MCF 10A (cell line): ENCODE results near the gene PXDC1. TPM values are rescaled to one million over a fixed set of nuclear protein-coding genes. Genes with fewer than 3 reads are reported as not detected.

ENCODE experiments used
- BruUV-seq: library from RNA; stranded (reverse); fragments of 400-500 nt; replicated peaks from 2 replicates; lab custom pipeline; 2021; lab: Mats Ljungman, UMichigan
- CTCF ChIA-PET: fragments of 300-600 bp; sonication (Branson Sonifier 250); formaldehyde crosslinking; extraction: SDS; loops from one replicate; lab custom pipeline; 2021; ENCODE audit warnings: antibody characterized with exemption, inconsistent platforms; lab: Yijun Ruan, JAX
- POLR2A ChIA-PET: fragments of 300-600, 350-650 bp; sonication (Branson Sonifier 250); formaldehyde crosslinking; extraction: SDS; loops from one replicate; lab custom pipeline; 2020; ENCODE audit warnings: antibody characterized with exemption, inconsistent platforms; lab: Yijun Ruan, JAX
- DNase-seq: peaks from one replicate; pipeline ENCODE4 v3.0.0-alpha.2; 2018; ENCODE audit not compliant: unreplicated experiment
- H3K27ac Mint-ChIP-seq: one replicate; pipeline ENCODE4 v1.8.0; 2022; ENCODE audit warnings: mild to moderate bottlenecking, low read depth, mixed read lengths; ENCODE audit not compliant: unreplicated experiment
- H3K27me3 Mint-ChIP-seq: one replicate; pipeline ENCODE4 v1.8.0; 2022; ENCODE audit warnings: mixed read lengths; ENCODE audit not compliant: insufficient read depth, unreplicated experiment
- H3K36me3 Mint-ChIP-seq: one replicate; pipeline ENCODE4 v1.8.0; 2022; ENCODE audit warnings: mild to moderate bottlenecking, moderate library complexity, mixed read lengths; ENCODE audit not compliant: insufficient read depth, unreplicated experiment
- H3K4me1 Mint-ChIP-seq: one replicate; pipeline ENCODE4 v1.8.0; 2022; ENCODE audit warnings: mixed read lengths; ENCODE audit not compliant: insufficient read depth, unreplicated experiment
- H3K4me3 Mint-ChIP-seq: one replicate; pipeline ENCODE4 v1.8.0; 2022; ENCODE audit warnings: mild to moderate bottlenecking, moderate library complexity, mixed read lengths; ENCODE audit not compliant: unreplicated experiment
- H3K9me3 Mint-ChIP-seq: one replicate; pipeline ENCODE4 v1.8.0; 2022; ENCODE audit warnings: mixed read lengths; ENCODE audit not compliant: unreplicated experiment
- intact Hi-C: fragments of 100-400 bp; cut with micrococcal nuclease; formaldehyde crosslinking; loops from 2 replicates; pipeline ENCODE4 v1.14.1; 2022
- total RNA-seq: library from RNA; stranded (reverse); gene quantifications from 2 replicates; pipeline ENCODE4 v1.2.3, GENCODE V29; 2022
- TF ChIP-seq, protein P1 (sequence below): fragments of 200-600 bp; IDR thresholded peaks from one replicate; pipeline ENCODE4 v1.8.0; 2022; ENCODE audit warnings: antibody characterized with exemption, mild to moderate bottlenecking; ENCODE audit not compliant: unreplicated experiment

The PXDC1 gene
- total RNA-seq, 1 experiment from 2014 or later, result 48.1 TPM

GRCh38 chr6:3695065-3695817 lies 56.3 kb downstream of the PXDC1 start:
- Mint-ChIP-seq H3K4me3 (no peak overlapping the region), H3K27me3 (no peaks in the 10 kb centered on the region), H3K9me3 (no peaks in the 10 kb centered on the region), H3K4me1 (peaks cover 26% of the 10 kb centered on the region), H3K27ac (no peak overlapping the region), H3K36me3 (no peaks in the 10 kb centered on the region)
- ChIA-PET POLR2A (interaction anchor here (1.0 kb wide), 1 partner anchor 177 kb away, joined by 3 read pairs; no protein-coding TSS in a partner anchor), CTCF (interaction anchor here (0.7 kb wide), 1 partner anchor 423 kb away, joined by 3 read pairs; no protein-coding TSS in a partner anchor)
- intact Hi-C loops, result no loop called here
- TF ChIP-seq, protein P1, sequence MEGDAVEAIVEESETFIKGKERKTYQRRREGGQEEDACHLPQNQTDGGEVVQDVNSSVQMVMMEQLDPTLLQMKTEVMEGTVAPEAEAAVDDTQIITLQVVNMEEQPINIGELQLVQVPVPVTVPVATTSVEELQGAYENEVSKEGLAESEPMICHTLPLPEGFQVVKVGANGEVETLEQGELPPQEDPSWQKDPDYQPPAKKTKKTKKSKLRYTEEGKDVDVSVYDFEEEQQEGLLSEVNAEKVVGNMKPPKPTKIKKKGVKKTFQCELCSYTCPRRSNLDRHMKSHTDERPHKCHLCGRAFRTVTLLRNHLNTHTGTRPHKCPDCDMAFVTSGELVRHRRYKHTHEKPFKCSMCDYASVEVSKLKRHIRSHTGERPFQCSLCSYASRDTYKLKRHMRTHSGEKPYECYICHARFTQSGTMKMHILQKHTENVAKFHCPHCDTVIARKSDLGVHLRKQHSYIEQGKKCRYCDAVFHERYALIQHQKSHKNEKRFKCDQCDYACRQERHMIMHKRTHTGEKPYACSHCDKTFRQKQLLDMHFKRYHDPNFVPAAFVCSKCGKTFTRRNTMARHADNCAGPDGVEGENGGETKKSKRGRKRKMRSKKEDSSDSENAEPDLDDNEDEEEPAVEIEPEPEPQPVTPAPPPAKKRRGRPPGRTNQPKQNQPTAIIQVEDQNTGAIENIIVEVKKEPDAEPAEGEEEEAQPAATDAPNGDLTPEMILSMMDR, result no peak
- no peak for DNase-seq
- no TSS peak for BruUV-seq

- DNase-seq, result no peak
- Mint-ChIP-seq H3K36me3 (no peaks in the 10 kb centered on the region), H3K27me3 (no peaks in the 10 kb centered on the region), H3K4me1 (peaks cover 26% of the 10 kb centered on the region), H3K4me3 (no peak overlapping the region), H3K27ac (no peak overlapping the region), H3K9me3 (no peaks in the 10 kb centered on the region)
- TF ChIP-seq, protein P1, result no peak
- intact Hi-C loops, result no loop called here
- POLR2A ChIA-PET, result no interaction called here
- BruUV-seq, result no TSS peak
- CTCF ChIA-PET, result no interaction called here
These were observed 57.7 kb downstream of the PXDC1 start for GRCh38 chr6:3693831-3694230.

DNA sequence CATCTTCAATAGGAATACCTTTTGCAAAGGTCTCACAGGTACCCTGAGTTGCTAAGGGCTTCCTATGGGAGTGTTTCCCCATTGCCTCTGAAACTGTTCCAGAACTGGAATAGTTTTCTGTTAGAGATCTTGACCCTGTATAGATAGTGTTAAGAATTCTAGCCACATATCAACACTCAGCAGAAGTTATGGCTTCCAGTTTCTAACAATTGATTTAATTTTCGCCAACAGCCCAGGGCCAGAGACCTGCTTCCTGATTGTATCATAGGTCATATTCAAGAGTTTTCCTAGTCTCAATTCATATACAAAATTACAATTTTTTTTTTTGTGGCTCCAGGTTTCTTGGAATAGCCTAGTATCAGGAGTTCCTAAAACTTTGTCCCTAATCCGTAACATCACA lies 61.0 kb downstream of the PXDC1 start:
- ChIA-PET POLR2A (no interaction called here), CTCF (no interaction called here)
- H3K27ac Mint-ChIP-seq, result no peak overlapping the region
- TF ChIP-seq, protein P1, result no peak
- intact Hi-C loops, result no loop called here
- no peak for DNase-seq
- no peaks in the 10 kb centered on the region for H3K27me3 Mint-ChIP-seq
- no peaks in the 10 kb centered on the region for H3K4me1 Mint-ChIP-seq
- H3K9me3 Mint-ChIP-seq, result no peaks in the 10 kb centered on the region
- no peaks in the 10 kb centered on the region for H3K36me3 Mint-ChIP-seq
- BruUV-seq, result no TSS peak
- no peak overlapping the region for H3K4me3 Mint-ChIP-seq

GRCh38 chr6:3687847-3688246 lies 63.7 kb downstream of the PXDC1 start:
- BruUV-seq, result no TSS peak
- intact Hi-C loops, result no loop called here
- Mint-ChIP-seq H3K9me3 (no peaks in the 10 kb centered on the region), H3K4me1 (no peaks in the 10 kb centered on the region), H3K27me3 (no peaks in the 10 kb centered on the region), H3K36me3 (no peaks in the 10 kb centered on the region), H3K4me3 (no peak overlapping the region), H3K27ac (no peak overlapping the region)
- TF ChIP-seq, protein P1, result no peak
- CTCF ChIA-PET, result no interaction called here
- POLR2A ChIA-PET, result interaction anchor here (0.5 kb wide), 1 partner anchor 314 kb away, joined by 3 read pairs; no protein-coding TSS in a partner anchor
- no peak for DNase-seq
